ENCODE results near the gene TTYH3. TPM values are rescaled to one million over a fixed set of nuclear protein-coding genes. Genes with fewer than 3 reads are reported as not detected.

The TTYH3 gene
- total RNA-seq, 1 experiment from 2014 or later, result 178 TPM

GRCh38 chr7:2657920-2658671, 26.3 kb downstream of the TTYH3 start:
- Mint-ChIP-seq H3K36me3 (peaks cover 18% of the 10 kb centered on the region), H3K27me3 (ENCODE audit: low read depth) (no peaks in the 10 kb centered on the region), H3K27ac (no peak overlapping the region), H3K4me1 (no peaks in the 10 kb centered on the region), H3K4me3 (no peak overlapping the region), H3K9me3 (no peaks in the 10 kb centered on the region)
- POLR2A ChIA-PET, result no interaction called here
- CTCF ChIA-PET, result interaction anchor here (1.5 to 4.5 kb wide), 3 partner anchors 15 to 91 kb away, joined by 5 to 32 read pairs (median 5); no protein-coding TSS in a partner anchor
- no peak for ATAC-seq
- DNase-seq (ENCODE audit: low spot score), result no peak
- TF ChIP-seq HMGA2 (CRISPR knock-in tag; IDR thresholded peaks at IDR 0.05), result no peak

- H3K27ac Mint-ChIP-seq, result no peak overlapping the region
- no peaks in the 10 kb centered on the region for H3K9me3 Mint-ChIP-seq
- H3K27me3 Mint-ChIP-seq (ENCODE audit: low read depth), result no peaks in the 10 kb centered on the region
- H3K4me3 Mint-ChIP-seq, result no peak overlapping the region
- H3K4me1 Mint-ChIP-seq, result no peaks in the 10 kb centered on the region
- DNase-seq (ENCODE audit: low spot score), result no peak
- ChIA-PET POLR2A (no interaction called here), CTCF (interaction anchor here (0.8 to 4.5 kb wide), 8 partner anchors 12 to 207 kb away, joined by 3 to 32 read pairs (median 9); no protein-coding TSS in a partner anchor)
- peaks cover 18% of the 10 kb centered on the region for H3K36me3 Mint-ChIP-seq
- no peak for ATAC-seq
- TF ChIP-seq NFYB (CRISPR knock-in tag; conservative IDR thresholded peaks at IDR 0.05; ENCODE audit: low read depth), result no peak
- no peak for TF ChIP-seq ARID4B (CRISPR knock-in tag; IDR thresholded peaks at IDR 0.05; ENCODE audit: borderline replicate concordance)
- TF ChIP-seq CDX4 (CRISPR knock-in tag; IDR thresholded peaks at IDR 0.05; ENCODE audit: borderline replicate concordance), result no peak
- no peak for TF ChIP-seq EMX1 (CRISPR knock-in tag; IDR thresholded peaks at IDR 0.05)
- TF ChIP-seq IRF1 (CRISPR knock-in tag; IDR thresholded peaks at IDR 0.05), result no peak
- no peak for TF ChIP-seq ZNF281 (CRISPR knock-in tag; IDR thresholded peaks at IDR 0.05)
- no peak for TF ChIP-seq OVOL2 (CRISPR knock-in tag; IDR thresholded peaks at IDR 0.05; ENCODE audit: borderline replicate concordance)
- TF ChIP-seq SOX15 (CRISPR knock-in tag; IDR thresholded peaks at IDR 0.05), result no peak
- no peak for TF ChIP-seq USF2 (CRISPR knock-in tag; IDR thresholded peaks at IDR 0.05)
- no peak for TF ChIP-seq STAT6 (CRISPR knock-in tag; conservative IDR thresholded peaks at IDR 0.05; ENCODE audit: low read depth)
- no peak for TF ChIP-seq USF1 (CRISPR knock-in tag; IDR thresholded peaks at IDR 0.05)
- no peak for TF ChIP-seq CTCF (IDR thresholded peaks at IDR 0.05)
- no peak for TF ChIP-seq ZNF512 (CRISPR knock-in tag; IDR thresholded peaks at IDR 0.05; ENCODE audit: borderline replicate concordance)
Observed at GRCh38 chr7:2658941-2659340, 27.2 kb downstream of the TTYH3 start.
